Thoracic aorta (tissue), 2 donors: ENCODE measurements around the gene SERAC1. TPM values are rescaled to one million over a fixed set of nuclear protein-coding genes. Genes with fewer than 3 reads are reported as not detected.

Source experiments
- ATAC-seq: fragments of 150-250 bp; one replicate; pipeline ENCODE4 v1.8.0; 2017; ENCODE audit warnings: low read depth; ENCODE audit not compliant: insufficient number of reproducible peaks, low FRiP score
- DNase-seq: peaks from one replicate; pipeline ENCODE4 v3.0.0-alpha.2; 2020; ENCODE audit warnings: low spot score
- H3K27ac ChIP-seq, 2 donors: fragments of 200-600 bp; sonication (generic); 1 replicate in 1 of 2; 2 replicates in 1 of 2; pipeline ENCODE4 v1.5.1; 2016; ENCODE audit warnings: mild to moderate bottlenecking in 2 of 2, moderate library complexity in 2 of 2
- H3K27me3 ChIP-seq: fragments of 200-600 bp; sonication (generic); replicated peaks from 2 replicates; pipeline ENCODE4 v1.6.0; 2016; ENCODE audit warnings: mild to moderate bottlenecking; ENCODE audit not compliant: insufficient read depth
- H3K36me3 ChIP-seq: fragments of 200-600 bp; sonication (generic); one replicate; pipeline ENCODE4 v1.5.1; 2016
- H3K4me1 ChIP-seq, 2 donors: fragments of 200-600 bp; sonication (generic); 1 replicate in 1 of 2; 2 replicates in 1 of 2; pipeline versions ENCODE4 v1.5.1 to v1.6.0; 2016; ENCODE audit warnings: low read depth in 2 of 2, mild to moderate bottlenecking in 1 of 2; ENCODE audit not compliant: control insufficient read depth in 1 of 2
- H3K4me3 ChIP-seq: fragments of 200-600 bp; sonication (generic); 2 replicates; pipeline ENCODE4 v1.5.1; 2016; ENCODE audit warnings: mild to moderate bottlenecking
- H3K9me3 ChIP-seq: fragments of 200-600 bp; sonication (generic); 2 replicates; pipeline ENCODE4 v1.5.1; 2016
- CTCF ChIP-seq: fragments of 200-600 bp; sonication (generic); IDR thresholded peaks from one replicate; pipeline ENCODE4 v1.5.1; 2019; ENCODE audit warnings: antibody characterized with exemption
- total RNA-seq, 2 donors: library from RNA; depleted of rRNA; stranded (reverse); fragments of >200 nt; gene quantifications; one replicate each; pipeline versions ENCODE4 v1.1.0 to v1.2.3, GENCODE V29; 2016

SERAC1 gene
- total RNA-seq, 2 donors from 2014 or later, result 16.5 to 21.8 TPM

GRCh38 chr6:158125271-158125670 is 42.8 kb downstream of the SERAC1 start:
- H3K4me3 ChIP-seq, result no peak overlapping the region
- H3K36me3 ChIP-seq, result peaks cover 4% of the 10 kb centered on the region

GRCh38 chr6:158124288-158124687 is 43.8 kb downstream of the SERAC1 start:
- no peaks in the 10 kb centered on the region for H3K4me1 ChIP-seq
- no peak overlapping the region for H3K4me3 ChIP-seq
- ATAC-seq (no peak), DNase-seq (no peak)
- no peaks in the 10 kb centered on the region for H3K9me3 ChIP-seq
- peaks cover 4% of the 10 kb centered on the region for H3K36me3 ChIP-seq
- no peak for TF ChIP-seq CTCF
- no peak overlapping the region for H3K27ac ChIP-seq
- no peaks in the 10 kb centered on the region for H3K27me3 ChIP-seq

More at GRCh38 chr6:158125271-158125670, 42.8 kb downstream of the SERAC1 start:
- Histone ChIP-seq H3K4me1 (no peaks in the 10 kb centered on the region), H3K27me3 (no peaks in the 10 kb centered on the region), H3K9me3 (no peaks in the 10 kb centered on the region), H3K27ac (no peak overlapping the region)
- ATAC-seq (no peak), DNase-seq (no peak)
- no peak for TF ChIP-seq CTCF

GRCh38 chr6:158122048-158122447 is 46.0 kb downstream of the SERAC1 start:
- H3K9me3 ChIP-seq, result no peaks in the 10 kb centered on the region
- no peak for TF ChIP-seq CTCF
- H3K27me3 ChIP-seq, result no peaks in the 10 kb centered on the region
- H3K4me1 ChIP-seq, result no peaks in the 10 kb centered on the region
- DNase-seq, result no peak
- no peak overlapping the region for H3K27ac ChIP-seq
- H3K36me3 ChIP-seq, result peaks cover 19% of the 10 kb centered on the region
- H3K4me3 ChIP-seq, result no peak overlapping the region
- ATAC-seq, result no peak

GRCh38 chr6:158121335-158121734 is 46.7 kb downstream of the SERAC1 start:
- no peak for DNase-seq
- Histone ChIP-seq H3K9me3 (no peaks in the 10 kb centered on the region), H3K36me3 (peaks cover 20% of the 10 kb centered on the region), H3K27ac (no peak overlapping the region), H3K27me3 (no peaks in the 10 kb centered on the region), H3K4me1 (no peaks in the 10 kb centered on the region), H3K4me3 (no peak overlapping the region)
- ATAC-seq, result no peak
- no peak for TF ChIP-seq CTCF

- TF ChIP-seq CTCF, result no peak
- H3K27me3 ChIP-seq, result no peaks in the 10 kb centered on the region
- no peak overlapping the region for H3K27ac ChIP-seq
- DNase-seq, result no peak
- ATAC-seq, result no peak
- H3K4me3 ChIP-seq, result no peak overlapping the region
- H3K4me1 ChIP-seq, result no peaks in the 10 kb centered on the region
- H3K9me3 ChIP-seq, result no peaks in the 10 kb centered on the region
- peaks cover 34% of the 10 kb centered on the region for H3K36me3 ChIP-seq
Measured at GRCh38 chr6:158118886-158119285, 49.2 kb downstream of the SERAC1 start.
